IPS DF 4.7 (cell line): ENCODE results near the gene SMC4.
A peak's percentile ranks its signal among the peaks of the same experiment; 100 is the strongest.
"Not testable (repeated sequence)": the region's sequence is repeated elsewhere in the genome, so short reads cannot be mapped to it uniquely, and the experiment has no call there.

Source experiments
- DNase-seq: peaks from one replicate; pipeline ENCODE4 v3.0.0-alpha.2; 2013; ENCODE audit warnings: low spot score; ENCODE audit errors: extremely low read depth

SMC4 gene

GRCh38 chr3:160399125-160400029, at the start of gene SMC4, which contains the start of gene IFT80:
TSS of gene SMC4 (plus strand) at chr3:160399650. CDS start at chr3:160400827, 1,177 bp downstream.
TSS of gene IFT80 (minus strand) at chr3:160399225. CDS start at chr3:160384600, 14,625 bp downstream.
- DNase-seq, result peak; percentile 71

GRCh38 chr3:160355826-160356225, 43.6 kb upstream of the SMC4 start:
- DNase-seq, result no peak

GRCh38 chr3:160362896-160363295, 36.6 kb upstream of the SMC4 start:
- not testable (repeated sequence) for DNase-seq

- no peak for DNase-seq
These were observed 33.5 kb upstream of the SMC4 start for GRCh38 chr3:160365869-160366522.

- DNase-seq, result no peak
These were observed 30.6 kb upstream of the SMC4 start for GRCh38 chr3:160368804-160369203.

DNA sequence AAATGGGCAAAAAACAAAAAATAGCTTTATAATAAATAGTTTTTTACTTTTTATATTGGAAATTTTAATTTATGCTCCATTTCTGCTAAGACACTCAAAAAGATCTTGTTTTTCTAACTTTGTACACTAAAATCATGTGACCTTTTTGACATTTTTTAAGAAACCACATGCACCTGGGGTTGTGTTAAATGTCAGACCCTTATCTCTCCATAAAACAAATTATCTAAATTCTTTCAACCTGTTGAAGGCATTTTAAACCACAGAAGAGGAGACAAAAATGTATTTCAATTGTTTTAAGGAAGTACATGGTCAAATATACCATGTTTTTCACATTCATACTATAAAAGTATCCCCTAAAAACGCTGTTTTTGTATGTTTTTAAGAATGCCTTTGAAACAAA, 29.7 kb upstream of the SMC4 start:
- no peak for DNase-seq

GRCh38 chr3:160370987-160371857, 28.2 kb upstream of the SMC4 start:
- no peak for DNase-seq

GRCh38 chr3:160372780-160373179, 26.7 kb upstream of the SMC4 start:
- no peak for DNase-seq

- DNase-seq, result no peak
These were observed 25.8 kb upstream of the SMC4 start for GRCh38 chr3:160373655-160374054.

DNA sequence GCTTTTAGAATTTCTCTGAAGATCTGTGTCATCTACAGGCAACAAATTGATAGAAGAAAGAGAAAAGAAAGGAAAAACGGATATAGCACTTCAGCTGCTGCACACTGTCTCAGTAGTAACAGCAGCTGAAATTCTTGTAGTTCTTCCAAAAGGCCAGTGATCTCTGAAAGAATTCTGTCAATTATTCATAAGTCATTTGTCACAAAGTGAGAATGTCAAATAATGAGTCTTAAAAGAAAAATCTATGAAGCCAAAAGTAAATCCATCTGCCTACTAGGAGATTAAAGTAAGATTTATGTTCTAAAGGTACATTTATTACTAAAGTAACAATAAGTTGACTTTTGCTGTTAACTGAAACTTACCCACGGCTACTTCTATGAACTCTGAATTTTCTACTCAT, 25.0 kb upstream of the SMC4 start:
- no peak for DNase-seq

- DNase-seq, result no peak
These were observed 24.5 kb upstream of the SMC4 start for GRCh38 chr3:160374925-160375324.

DNA sequence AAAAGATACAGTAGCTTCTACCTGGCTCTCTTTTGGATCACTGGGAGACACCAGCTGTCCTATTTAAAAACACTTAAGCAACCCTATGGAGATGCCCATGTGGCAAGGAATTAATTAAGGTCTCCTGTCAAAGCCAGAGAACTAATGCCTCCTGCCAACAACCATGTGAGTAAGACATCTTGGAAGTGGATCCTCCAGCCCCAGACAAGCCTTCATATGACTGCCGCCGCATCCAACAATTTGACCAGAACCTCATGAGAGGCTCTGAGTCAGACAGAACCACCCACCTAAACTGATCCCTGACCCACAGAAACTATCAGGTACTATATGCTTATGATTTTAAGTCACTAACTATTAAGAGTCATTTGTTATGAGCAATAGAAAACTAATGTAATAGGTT, 22.8 kb upstream of the SMC4 start:
- DNase-seq, result no peak

DNA sequence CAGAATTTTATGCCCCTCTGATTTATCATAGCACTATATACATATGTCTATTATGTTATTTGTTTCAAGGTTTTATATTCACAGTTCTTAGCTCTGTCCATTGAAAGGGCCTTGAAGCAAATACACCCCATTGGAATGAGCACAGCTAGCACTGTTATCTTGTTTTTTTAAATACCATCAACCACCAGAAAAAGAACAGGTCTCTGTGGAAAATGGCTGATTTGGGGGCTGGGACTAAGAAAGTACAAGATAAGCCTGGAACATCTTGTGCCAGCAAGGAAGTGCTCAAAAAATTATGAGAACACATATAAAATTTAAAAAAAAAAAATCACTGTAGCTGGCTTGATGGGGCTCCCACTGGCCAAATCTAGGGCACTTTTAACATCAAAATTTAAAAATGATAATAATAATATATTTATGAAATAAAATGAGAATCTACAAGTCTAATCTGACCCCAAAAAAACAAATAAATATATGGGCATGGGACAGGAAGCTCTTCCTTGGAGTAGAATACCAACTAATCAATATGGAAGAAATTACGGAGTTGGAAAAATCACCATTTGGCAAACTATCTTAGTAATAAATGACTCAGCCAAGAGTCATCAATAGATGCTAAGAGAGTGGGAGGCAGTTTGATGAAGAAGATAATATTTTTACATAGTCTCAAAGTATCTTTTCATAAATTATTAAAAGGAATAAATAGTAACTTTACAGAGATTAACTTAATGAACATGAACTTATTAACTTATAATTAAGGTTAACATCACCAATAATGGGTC, 20.9 kb upstream of the SMC4 start:
- DNase-seq, result no peak

DNA sequence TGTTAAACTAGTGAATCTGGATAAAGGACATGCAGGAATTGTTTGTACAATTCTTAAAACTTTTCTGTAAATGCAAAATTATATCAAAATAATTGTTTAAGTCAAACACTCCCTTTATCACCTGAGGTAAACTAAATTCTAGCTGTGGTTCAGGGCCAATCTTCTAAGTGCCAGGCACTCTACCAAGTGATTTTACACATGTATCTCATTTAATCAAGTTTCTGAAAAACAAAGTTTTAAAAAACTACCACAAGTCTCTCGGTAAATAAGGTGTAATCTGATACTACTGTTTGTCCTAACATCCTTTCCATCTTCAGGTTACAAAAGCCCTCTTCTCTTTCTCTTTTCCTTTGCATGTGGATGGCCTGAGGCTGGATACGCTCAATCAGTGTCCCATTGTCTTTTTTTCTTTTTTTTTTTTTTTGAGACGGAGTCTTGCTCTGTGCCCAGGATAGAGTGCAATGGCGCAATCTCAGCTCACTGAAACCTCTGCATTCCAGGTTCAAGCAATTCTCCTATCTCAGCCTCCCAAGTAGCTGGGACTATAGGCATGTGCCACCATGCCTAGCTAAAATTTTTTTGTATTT, 19.7 kb upstream of the SMC4 start:
- no peak for DNase-seq

- no peak for DNase-seq
These were observed 18.0 kb upstream of the SMC4 start for GRCh38 chr3:160381470-160381869.

DNA sequence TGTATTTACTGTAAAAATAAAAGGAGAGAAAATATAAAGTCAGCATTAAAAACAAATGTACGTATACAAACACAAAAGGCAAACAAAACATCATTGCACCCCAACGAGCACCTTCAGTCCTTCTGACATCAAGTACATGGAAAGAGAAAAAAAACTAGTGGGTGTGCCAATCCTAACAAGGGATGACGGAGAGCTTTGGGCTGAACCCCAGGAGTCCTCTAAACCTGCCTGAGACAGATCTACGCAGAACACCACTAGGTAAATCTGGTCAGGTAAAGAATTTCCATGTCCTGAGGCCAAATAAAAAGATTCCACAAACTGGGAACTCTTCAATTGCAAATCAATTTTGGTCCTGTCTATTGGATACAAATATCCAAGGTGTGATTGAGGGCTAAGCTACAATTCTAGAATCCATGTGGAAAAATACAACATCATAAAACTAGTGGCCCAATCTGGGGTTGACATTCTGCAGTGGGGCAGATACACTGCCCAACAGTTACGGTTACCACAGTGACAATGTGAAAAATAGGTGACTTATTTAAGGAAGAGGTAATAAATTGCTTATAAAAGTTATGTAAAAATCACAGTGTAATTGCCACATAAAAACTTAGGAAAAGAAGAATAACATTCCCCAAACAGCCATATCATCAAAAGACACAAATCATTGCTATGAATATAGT, 14.7 kb upstream of the SMC4 start:
- DNase-seq, result no peak

- DNase-seq, result no peak
These were observed 8.8 kb upstream of the SMC4 start for GRCh38 chr3:160390565-160391138.

GRCh38 chr3:160392798-160393197, 6.7 kb upstream of the SMC4 start:
- no peak for DNase-seq

DNA sequence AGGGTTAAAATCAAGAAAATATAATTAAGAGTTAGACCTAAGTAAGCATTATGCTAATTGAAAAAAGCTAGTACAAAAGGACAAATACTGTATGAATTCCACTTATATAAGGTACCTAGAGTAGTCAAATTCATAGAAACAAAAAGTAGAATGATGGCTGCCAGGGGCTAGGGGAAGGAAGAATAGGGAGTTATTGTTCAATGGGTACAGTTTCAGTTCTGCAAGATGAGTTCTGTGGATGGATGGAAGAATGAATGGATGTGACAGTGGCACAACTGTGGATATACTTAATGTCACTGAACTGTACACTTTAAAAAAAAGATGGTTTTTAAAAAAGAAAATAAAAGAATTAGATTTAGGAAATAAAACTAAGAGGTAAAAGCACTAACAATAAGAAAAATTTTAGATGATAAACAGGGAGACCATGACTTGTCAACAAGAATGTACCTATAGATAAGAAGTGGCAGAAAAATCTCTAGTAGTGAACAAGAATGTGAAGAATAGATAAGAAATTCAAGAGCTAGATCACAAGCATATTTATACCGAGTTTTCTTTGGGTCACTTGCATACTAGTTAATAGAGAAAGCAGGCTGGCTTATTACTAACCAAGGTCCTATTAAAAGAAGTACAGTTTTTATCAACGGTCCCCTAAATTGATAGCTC, 6.0 kb upstream of the SMC4 start:
- DNase-seq, result no peak
